ENCODE results near the gene RCSD1. TPM values are rescaled to one million over a fixed set of nuclear protein-coding genes. Genes with fewer than 3 reads are reported as not detected.

RCSD1 gene
- total RNA-seq, 2 donors from 2014 or later = 2.8 to 13.8 TPM

DNA sequence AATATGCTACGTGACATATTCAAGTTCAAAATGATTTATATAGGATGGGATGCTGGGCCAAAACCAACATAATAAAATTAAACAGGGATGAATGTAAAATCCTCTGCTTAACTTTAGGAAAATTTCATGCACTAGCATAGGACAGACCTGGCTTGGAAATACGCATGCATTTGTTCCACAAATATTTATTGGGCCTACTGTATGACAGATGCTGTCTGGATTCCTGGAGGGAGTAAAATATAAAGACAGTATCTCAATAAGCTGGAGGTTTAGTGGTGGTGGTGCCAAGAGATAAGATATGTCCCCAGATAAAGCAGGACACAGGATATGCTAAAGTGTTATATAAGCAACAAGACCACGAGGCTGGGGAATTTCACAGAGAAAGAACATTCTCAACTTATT is 15.1 kb downstream of the RCSD1 start:
- H3K27me3 ChIP-seq (replicated peaks; ENCODE audit: insufficient read depth) = no peaks in the 10 kb centered on the region
- WGBS = 16% methylated on average over 3 of the region's 3 CpGs
- no peaks in the 10 kb centered on the region for H3K4me1 ChIP-seq (replicated peaks)
- no peak overlapping the region for H3K4me3 ChIP-seq
- H3K27ac ChIP-seq = no peak overlapping the region
- DNase-seq (ENCODE audit: low spot score) = no peak
- H3K9me3 ChIP-seq = no peaks in the 10 kb centered on the region
- intact Hi-C loops (cut with DNase I) = no loop called here
- H3K36me3 ChIP-seq = no peaks in the 10 kb centered on the region
- TF ChIP-seq POLR2AphosphoS5 (IDR thresholded peaks at IDR 0.05) = no peak
- no peak for TF ChIP-seq POLR2A (IDR thresholded peaks at IDR 0.05)
- no peak for TF ChIP-seq CTCF (IDR thresholded peaks at IDR 0.05)

- intact Hi-C loops (cut with DNase I) = no loop called here
- TF ChIP-seq POLR2A (IDR thresholded peaks at IDR 0.05) (no peak), CTCF (IDR thresholded peaks at IDR 0.05) (no peak), POLR2AphosphoS5 (IDR thresholded peaks at IDR 0.05) (no peak)
- H3K4me3 ChIP-seq = no peak overlapping the region
- H3K27ac ChIP-seq = no peak overlapping the region
- H3K36me3 ChIP-seq = no peaks in the 10 kb centered on the region
- H3K9me3 ChIP-seq = no peaks in the 10 kb centered on the region
- no peaks in the 10 kb centered on the region for H3K27me3 ChIP-seq (replicated peaks; ENCODE audit: insufficient read depth)
- 92% methylated on average over 15 of the region's 15 CpGs for WGBS
- DNase-seq (ENCODE audit: low spot score) = no peak
- no peaks in the 10 kb centered on the region for H3K4me1 ChIP-seq (replicated peaks)
These were observed 15.8 kb downstream of the RCSD1 start for GRCh38 chr1:167645625-167646414.

DNA sequence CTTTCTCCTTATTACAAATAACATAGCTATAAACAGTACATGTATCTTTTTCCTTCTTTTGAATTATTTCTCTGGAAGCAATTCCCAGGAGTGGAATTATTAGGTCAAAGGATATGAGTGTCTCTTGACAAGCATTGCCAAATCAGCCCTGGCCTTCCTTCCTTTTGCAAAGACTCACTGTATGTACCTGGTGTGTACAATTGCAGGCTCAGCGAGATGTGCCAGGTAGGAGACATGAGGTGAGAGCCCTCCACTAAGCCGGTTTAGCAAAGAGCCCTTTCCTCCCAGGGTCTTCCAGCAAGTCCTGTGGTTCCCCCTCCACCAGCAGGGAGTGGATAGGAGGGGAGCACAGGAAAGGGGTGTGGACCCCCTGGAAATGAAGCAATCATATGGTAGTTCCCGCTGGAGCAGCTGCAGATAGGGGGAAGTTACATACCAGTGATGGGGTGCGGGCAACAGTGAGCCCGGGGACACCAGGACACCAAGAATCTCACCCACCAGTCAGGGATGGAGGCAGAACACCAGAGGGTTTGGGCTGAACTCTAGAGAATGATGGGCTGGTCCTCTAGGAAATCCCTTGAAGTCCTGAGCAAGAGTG is 18.3 kb downstream of the RCSD1 start:
- intact Hi-C loops (cut with DNase I) = no loop called here
- TF ChIP-seq CTCF (IDR thresholded peaks at IDR 0.05) (no peak), POLR2A (IDR thresholded peaks at IDR 0.05) (no peak), POLR2AphosphoS5 (IDR thresholded peaks at IDR 0.05) (no peak)
- H3K4me1 ChIP-seq (replicated peaks) = no peaks in the 10 kb centered on the region
- no peak for DNase-seq (ENCODE audit: low spot score)
- H3K9me3 ChIP-seq = no peaks in the 10 kb centered on the region
- no peak overlapping the region for H3K4me3 ChIP-seq
- 84% methylated on average over 5 of the region's 5 CpGs for WGBS
- H3K36me3 ChIP-seq = no peaks in the 10 kb centered on the region
- no peaks in the 10 kb centered on the region for H3K27me3 ChIP-seq (replicated peaks; ENCODE audit: insufficient read depth)
- no peak overlapping the region for H3K27ac ChIP-seq

GRCh38 chr1:167648978-167649744 is 19.1 kb downstream of the RCSD1 start:
- intact Hi-C loops (cut with DNase I) = no loop called here
- H3K4me1 ChIP-seq (replicated peaks) = no peaks in the 10 kb centered on the region
- no peak for TF ChIP-seq POLR2AphosphoS5 (IDR thresholded peaks at IDR 0.05)
- no peak for TF ChIP-seq CTCF (IDR thresholded peaks at IDR 0.05)
- TF ChIP-seq POLR2A (IDR thresholded peaks at IDR 0.05) = no peak
- 82% methylated on average over 8 of the region's 8 CpGs for WGBS
- H3K27me3 ChIP-seq (replicated peaks; ENCODE audit: insufficient read depth) = no peaks in the 10 kb centered on the region
- H3K36me3 ChIP-seq = no peaks in the 10 kb centered on the region
- no peak overlapping the region for H3K27ac ChIP-seq
- DNase-seq (ENCODE audit: low spot score) = no peak
- no peak overlapping the region for H3K4me3 ChIP-seq
- no peaks in the 10 kb centered on the region for H3K9me3 ChIP-seq

All from prostate gland (tissue), 2 donors.